ENCODE measurements around the gene AJAP1.

Gene AJAP1

DNA sequence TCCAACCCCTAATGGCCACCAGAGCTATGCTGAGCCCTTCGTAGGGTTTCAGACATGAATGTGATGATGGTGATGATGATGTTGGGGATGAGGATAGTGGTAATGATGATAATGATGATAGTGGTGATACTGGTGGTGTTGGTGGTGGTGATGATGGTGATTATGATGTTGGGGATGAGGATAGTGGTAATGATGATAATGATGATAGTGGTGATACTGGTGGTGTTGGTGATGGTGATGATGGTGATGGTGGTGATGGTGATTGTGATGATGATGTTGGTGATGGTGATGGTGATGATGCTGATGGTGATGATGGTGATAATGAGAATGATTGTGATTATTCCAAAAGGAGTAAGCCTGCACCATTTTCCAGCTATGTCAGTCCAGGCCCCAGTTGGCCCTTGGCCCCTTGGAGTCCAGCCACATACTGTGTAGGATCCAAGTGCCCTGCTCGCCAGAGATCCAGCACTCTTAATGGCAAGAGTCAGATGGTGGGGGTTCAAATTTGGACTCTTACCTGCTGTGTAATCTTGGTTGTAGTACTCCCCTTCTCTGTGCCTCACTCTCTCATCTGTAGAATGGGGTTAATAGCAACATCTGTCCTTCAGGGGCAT, 28.3 kb downstream of the AJAP1 start:
- DNase-seq (ENCODE audit: low read depth) = no peak

DNA sequence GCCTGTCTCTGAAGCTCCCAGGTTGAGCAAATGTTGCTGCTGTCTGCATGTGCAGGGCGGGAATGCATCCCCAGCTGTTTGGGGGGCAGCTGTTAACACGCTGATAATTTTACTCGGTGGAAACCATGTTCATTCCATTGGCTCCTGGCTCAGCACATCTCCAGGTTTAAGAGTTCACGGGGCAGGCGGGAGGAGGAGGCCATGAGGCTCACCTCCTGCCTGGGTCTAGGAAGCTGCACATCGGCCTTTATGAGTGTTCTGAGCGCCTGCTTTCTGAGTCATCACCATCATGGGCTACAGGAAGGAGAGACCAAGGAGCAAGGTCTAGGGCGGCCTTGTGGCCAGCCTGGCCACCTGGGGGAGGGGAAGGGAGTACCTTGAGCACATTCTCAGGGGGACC, 29.7 kb downstream of the AJAP1 start:
- peak; percentile 72 for DNase-seq (ENCODE audit: low read depth)

DNA sequence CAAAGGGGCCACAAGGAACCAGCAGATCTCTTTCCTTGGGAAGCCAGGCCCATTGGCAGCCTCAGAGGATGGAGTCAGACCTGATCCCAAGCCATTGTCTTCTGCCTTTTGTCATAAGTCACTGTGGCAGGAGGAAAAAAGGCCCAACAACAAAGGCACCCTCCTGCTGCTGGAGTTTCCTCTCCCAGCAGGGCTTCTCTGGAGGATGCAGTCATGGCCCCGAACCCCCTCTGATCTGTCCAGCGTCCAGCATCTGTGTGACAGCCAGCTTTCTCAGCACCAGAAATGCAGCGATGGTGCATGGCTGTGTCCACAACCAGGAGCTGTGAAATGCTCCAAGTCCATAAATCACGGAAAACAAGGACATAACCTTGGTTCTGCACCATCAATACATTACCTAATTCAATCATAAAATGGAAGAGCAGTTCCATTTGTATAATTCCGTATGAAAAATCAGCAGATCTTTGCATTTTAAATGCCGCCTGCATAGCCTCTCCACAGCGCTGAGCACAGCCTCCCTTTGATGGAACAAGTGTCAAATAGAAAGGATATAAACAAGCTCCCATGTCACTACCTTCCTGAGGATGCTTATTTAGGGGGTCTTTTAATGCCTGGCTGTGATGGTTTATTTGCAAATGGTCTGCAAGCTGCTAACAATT, 30.6 kb downstream of the AJAP1 start:
- DNase-seq (ENCODE audit: low read depth) = no peak

DNA sequence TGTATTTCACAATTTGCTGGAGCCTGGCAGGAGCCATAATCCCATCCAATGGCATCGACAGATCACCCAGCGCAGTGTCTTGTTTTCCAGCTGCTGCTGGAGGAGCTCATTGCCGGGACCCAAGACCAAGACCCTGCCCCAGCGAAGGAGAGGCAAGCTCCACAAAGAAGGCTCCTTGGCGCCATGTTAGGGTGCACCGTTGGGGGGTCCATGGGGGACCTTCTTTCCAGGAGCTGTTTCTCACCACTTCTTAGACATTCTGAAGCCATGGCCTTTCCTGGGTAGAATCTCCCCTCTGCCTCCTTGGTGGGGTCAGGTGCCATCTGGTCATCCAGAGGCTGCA, 31.1 kb downstream of the AJAP1 start:
- DNase-seq (ENCODE audit: low read depth) = no peak

DNA sequence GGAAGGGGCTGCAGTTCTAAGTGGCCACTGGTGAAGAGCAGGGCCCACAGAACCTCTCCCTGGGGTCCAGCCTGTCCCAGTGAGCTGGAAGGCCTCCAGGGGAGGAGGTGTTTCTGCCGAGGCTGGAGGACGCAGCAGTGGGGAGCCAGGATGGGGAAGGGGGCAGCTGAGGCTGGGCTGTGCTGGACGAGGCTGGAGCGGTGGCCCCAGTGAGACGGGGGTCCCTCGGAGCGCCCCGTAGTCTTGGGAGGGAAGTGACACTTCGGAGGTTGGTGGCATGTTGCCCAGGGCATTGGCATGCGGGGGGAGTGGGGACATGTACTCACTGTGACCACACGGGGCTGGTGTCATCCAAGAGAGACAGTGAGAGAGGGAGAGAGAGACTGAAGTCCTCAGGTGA, 33.5 kb downstream of the AJAP1 start:
- no peak for DNase-seq (ENCODE audit: low read depth)

DNA sequence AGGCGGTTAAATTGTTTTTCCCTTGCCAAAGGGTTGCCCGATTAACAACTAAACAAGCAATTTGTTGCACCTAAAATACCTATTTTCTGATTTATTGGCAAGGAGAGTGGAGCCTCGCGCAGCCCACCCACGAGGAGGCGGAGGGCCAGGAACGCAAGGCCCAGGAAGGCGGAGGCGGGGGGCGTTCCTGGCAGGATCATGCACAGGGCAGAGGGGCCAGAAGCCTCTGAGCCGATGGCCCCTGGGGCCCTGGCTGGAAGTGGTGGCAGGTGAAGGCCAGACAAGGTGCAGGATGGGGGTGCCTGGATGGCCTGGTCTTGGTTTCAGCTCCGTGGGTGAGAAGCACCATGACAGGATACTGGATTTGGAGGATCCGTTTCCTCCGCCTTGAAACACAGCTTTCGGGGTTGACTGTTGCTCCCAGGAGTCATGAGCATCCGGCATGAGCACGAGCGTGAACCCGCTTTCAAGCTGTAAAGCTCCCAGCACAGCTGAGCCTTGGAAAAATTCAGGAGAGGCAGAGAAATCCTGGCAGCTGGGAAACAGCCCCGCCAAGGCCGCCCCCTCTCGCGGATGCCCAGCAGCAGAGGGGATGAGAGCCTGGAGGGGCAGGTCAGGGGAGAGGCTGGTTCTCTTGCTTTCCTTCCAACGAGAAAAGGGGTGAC, 35.0 kb downstream of the AJAP1 start:
- DNase-seq (ENCODE audit: low read depth) = no peak

DNA sequence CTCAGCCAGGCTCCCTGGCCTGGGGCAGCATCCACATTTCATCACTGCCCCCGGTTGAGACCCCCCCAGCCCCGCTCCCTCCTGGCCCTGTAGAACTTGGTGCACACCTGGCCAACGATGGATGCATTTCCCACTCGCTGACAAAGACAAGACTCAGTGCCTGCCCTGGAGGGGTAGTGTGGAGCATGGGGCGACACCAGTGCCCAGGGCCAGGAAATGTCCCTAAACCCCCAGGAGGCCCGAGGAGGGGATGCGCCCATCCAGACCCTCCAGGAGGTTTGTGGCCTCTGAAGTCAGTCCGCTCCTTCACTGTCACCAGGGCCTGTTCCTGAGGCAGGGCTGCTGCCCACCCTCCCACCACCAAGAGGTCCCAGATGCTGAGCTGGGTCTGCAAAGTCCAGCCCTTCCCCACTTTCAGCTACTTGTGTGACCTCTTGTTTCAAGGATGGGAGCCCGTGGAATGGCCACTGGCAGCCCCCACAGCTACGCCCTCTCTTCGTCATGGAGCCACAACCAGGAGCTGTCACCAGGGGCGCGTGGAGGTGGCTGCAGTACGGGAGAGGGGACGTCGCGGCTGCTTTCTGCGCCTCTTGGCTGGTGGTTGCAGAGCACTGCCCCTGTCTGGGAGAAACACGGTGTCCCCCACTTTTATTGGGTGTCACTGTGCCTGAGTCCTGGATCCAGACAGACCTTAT, 35.7 kb downstream of the AJAP1 start:
- no peak for DNase-seq (ENCODE audit: low read depth)

DNA sequence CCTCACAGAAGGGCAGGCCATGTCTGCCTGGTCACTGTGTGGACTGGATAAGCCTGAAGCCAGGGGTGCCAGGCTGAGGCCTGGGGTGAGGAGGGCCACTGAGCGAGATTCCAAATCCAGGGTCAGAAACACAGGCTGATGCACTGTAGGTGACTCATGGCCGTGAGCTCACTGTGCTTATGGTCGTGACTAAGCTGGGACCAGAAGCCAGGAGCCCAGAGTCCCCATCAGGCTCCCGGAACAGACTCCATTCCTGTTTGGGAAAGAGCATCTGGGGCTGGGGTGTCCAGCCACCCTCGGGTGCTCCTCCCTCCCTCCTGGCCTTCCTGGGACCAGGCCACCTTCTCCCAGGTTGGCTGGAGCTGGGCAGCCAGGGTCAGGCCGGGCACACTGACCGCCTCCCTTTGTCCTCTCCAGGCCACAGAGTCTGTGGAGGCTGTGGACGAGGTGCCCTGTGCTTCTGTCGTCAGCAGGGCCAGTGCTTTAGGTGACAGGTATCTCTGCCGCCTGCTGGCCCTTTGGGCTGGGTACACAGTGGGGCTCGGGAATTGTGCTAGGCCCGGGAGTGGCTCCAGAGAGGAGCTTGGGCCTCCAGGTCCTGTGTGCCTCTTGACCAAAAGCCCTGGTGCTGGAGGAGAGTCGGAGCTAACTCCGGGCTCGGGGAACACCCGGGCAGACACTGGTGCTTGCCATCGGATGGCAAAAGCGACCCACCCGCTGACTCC, 36.7 kb downstream of the AJAP1 start:
- peak; percentile 87 for DNase-seq (ENCODE audit: low read depth)

DNA sequence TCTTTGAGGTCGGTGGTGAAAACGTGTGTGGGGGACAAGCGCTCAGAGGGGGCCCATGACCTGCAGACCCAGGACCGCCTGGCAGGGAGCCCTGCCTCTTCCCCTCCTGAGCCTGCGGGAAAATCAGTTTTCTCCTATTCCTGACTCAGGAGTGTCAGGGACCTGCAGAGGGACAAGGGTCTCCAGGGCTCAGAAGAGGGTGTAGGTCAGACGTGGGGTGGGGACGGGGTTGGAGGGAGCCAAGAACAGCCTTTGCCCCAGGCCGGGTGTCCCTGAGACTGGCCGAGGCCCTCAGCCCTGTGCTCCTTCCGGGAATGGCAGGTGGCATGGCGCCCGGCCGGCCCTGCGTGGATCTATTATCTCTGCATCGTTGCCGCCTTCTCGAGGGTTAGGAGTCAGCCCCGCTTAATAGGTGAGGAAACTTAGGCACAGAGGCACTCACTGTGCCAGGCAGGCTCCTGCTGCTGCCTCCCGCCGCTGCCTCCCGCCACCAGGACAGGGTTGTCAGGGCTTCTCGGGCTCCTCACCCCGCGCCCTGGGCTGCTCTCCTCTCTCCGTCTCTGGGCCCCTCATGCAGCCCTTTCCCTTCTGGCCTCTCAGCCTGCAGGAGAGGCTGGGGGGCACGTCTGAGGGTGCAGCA, 37.5 kb downstream of the AJAP1 start:
- no peak for DNase-seq (ENCODE audit: low read depth)

DNA sequence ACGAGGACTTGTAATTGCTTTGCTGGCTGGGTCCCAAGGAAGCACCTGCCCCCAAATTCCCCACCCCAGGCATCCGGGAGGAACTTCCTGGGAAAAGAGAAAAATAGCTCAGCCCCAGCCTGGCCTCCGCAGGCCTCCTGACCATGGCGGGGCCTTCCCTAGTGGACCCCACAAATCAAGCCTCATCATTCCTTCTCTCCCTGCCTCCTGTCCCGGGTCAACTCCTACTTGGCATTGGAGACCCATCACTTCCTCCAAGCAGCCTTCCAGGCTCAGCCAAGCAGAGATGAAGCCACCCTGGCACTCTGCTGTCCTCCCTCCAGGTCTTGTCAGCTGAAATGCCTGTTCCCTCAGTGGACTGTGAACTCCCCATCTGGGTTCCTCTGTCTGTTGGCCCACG, 38.0 kb downstream of the AJAP1 start:
- DNase-seq (ENCODE audit: low read depth) = no peak

DNA sequence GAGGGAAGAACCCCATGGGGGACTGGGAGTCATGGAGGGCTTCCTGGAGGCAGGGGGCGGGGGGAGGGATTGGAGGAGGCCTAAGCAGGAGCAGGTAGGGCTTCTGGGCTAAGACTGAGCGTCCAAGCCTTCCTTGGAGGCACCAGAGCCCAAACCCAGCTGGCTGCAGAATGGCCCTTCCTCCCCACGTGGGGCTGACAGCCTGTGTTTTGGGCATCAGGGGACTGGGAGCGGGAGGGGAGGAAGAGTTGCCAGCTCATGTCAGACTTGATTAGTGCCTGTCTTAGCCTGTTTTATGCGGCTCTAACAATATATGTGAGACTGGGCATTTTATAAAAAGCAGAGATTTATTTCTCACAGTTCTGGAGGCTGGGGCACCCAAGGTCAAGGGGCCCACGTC, 38.9 kb downstream of the AJAP1 start:
- DNase-seq (ENCODE audit: low read depth) = no peak

DNA sequence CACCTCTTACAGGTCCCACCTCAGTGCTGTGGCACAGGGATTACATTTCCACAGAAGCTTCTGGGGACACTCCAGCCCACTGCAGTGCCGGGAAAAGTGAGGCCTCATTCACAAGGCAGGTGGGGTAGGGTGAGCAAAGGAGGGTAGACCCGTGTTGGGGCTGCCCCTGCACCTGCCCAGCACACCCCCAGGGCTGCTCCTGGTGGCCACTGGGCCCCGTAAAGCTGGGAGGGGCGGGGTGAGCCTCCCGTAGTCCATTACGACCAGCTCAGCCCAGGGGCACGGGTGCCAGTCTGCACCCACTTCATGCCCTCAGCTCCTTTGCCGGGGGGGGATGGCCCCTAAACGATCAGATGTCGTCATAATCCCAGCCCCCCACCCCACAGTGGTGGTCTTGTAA, 39.5 kb downstream of the AJAP1 start:
- no peak for DNase-seq (ENCODE audit: low read depth)

DNA sequence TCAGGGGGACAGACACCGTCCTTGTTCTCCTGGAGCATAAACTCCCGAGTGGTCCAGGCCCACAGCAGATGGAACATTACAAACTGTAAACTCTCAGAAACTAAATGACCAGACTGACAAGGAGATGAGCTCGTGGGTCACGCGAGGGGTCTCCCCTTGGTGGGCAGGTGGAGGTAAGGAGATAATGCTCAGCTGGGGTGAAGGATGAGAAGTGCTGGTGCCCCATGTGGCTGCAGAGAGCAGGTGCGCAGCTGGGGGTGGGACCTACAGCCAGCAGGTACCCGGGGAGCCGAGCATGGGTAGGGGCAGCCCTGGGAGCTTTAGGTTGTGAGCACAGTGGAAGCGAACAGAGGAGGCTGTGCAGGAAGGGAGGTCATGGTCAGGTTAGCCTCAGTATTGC, 40.1 kb downstream of the AJAP1 start:
- no peak for DNase-seq (ENCODE audit: low read depth)

DNA sequence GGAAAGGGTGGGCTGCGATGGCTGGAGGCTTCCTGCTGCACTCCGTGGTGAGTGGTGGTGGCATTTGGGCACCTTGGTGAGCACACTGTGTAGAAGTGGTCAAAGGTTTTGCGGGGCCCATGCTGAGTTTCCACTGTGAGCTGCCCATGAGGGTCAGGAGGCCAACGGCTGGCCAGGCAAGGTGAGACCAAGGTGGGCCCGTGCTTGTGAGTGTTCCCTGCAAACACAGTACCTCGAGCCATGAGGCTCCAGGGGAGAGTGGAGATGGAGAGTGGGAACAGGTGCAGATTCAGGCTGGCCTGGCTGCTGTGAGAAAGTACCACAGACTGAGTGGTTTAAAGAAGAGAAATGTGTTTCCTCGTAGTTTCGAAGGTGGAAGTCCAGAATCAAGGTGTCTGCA, 40.8 kb downstream of the AJAP1 start:
- no peak for DNase-seq (ENCODE audit: low read depth)

DNA sequence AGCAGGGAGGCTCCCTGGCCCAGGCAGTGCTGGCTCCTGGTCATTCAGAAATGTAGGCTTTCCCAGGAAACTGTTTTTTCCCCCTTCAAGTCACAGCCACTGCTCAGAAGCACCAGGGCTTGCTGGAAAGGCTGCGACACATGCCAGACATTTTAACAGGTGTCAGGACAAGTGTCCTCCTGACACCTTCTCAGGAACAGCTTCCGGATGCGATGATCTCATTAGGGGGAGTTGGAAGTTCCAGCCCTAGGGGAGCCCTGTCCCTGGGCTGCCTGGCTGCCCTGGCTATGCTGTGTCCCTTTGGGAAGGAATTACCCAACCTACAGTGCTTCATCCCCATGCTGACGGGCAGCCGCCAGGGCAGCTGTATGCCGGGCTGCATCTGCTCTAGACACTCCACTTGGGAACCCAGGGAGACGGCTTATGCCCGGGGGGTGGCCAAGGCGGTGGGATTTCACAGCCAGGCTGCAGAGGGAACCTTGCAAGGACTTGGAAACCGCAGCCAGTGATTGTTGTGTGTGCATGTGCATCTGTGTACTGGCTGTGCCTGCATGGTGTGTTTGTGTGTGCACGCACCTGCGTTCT, 41.8 kb downstream of the AJAP1 start:
- DNase-seq (ENCODE audit: low read depth) = no peak

DNA sequence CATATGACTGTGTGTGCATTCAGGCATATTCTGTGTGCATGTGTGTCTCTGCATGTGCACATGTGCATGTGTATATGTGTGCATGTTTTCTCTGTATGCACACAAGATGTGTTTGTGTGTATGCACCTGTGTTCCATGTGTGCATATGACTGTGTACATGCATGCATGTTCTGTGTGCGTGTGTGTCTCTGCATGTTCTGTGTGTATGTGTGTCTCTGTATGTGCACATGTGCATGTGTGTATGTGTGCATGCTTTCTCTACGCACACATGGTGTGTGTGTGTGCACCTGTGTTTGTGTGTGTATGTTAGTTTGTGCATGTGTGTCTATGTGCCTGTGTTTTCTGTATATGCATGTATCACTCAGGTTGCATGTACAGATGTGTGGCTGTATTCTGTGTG, 42.3 kb downstream of the AJAP1 start:
- DNase-seq (ENCODE audit: low read depth) = no peak

DNA sequence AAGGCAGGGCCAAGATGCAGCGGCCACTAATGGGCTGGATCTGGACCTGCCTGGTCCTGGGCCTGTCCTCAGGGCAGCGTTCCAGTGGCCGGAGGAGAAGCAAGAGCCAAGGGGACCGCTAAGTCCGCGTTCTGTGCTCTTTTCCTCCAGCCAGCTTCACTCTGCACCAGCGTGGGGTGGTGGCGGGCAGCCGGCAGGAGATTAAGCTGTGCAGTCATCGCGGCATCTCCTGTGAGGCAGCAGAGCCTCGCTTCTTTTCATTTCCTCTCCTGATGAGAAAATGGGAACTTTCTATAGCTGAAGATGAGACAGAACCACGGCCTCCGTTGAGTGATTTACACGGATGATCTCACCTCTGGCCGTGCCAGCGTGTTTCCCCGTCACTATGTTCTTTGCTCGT, 43.4 kb downstream of the AJAP1 start:
- DNase-seq (ENCODE audit: low read depth) = no peak

DNA sequence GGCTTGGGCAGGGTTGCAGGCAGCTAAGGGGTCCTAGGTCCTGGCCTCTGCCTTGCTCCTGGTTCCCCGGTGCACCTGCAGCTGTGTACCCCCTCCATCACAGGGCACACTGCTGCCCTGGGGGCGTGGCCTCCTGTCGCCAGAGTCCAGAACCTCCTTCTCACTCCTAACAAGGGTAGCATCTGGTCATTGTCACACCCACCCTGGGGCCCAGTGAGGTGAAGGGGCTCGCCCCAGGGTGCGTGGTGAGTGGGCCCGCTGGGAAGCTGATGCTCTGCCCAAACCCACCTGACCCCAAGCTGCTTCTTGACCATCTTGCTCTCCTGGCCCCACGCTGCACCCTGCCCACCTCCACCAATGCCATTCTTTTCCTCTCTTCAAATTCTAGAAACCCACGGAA, 44.5 kb downstream of the AJAP1 start:
- DNase-seq (ENCODE audit: low read depth) = no peak

DNA sequence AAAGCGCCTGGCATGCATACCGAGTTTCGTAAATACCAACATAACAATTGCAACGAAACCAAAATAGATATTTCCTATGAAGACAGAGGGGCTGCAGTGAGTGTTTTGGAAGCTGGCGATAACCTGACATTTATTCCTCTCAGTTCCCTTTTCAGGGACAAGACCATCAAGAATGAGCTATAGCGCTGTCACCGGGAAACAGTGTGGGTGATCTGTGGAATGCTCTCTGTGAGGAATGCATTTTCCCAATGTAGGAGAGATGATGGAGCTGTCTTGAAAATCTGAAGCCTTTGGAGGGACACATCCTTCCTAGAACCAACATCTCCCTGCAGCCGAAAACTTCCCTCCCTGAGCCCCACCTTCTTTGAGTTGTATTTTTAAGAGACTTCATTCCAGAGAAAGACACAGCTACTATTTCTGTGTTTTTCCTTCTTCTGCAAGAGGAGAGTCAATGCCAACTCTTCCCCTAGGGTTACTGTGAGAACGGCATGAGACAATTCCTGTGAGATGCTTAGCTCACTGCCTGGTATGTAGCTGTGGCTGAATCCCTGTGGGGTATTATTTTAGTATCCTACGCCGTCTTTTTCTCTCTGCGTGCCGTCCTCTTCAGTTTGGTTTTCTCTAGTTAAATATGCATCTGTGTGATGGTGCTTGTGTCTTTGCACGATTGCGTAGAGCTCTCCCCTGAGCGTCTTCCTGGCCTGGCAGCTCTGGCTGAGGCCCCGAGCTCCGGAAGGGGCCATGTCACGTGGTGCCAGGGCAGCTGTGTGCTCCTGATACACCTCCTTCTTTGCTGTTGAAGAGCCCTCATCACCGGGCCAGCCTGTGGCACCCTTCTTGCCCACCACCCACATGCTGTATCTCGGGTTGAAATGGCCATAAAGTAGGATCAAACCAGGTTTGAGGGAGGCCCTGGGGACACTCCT, 45.2 kb downstream of the AJAP1 start:
- peak; percentile 90 for DNase-seq (ENCODE audit: low read depth)

DNA sequence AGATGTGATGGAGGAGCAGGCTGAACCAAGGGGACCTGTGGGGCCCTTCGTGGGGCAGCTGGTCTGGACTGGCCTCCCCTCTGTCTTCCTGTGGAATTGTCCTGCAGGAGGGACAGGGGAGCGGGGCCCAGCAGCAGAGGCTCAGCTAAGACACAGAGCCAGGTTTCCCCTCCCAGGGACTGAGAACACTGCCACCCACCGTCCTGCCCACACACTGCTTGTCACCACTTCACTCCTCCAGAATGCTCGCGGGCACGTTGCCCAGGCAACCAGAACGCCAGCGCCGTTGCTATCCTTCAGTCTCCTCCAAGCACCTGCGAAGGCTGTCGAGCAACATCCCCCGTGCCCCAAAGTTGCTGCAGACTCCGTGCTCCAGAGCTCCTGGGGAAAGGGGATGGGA, 46.4 kb downstream of the AJAP1 start:
- DNase-seq (ENCODE audit: low read depth) = peak; percentile 13

DNA sequence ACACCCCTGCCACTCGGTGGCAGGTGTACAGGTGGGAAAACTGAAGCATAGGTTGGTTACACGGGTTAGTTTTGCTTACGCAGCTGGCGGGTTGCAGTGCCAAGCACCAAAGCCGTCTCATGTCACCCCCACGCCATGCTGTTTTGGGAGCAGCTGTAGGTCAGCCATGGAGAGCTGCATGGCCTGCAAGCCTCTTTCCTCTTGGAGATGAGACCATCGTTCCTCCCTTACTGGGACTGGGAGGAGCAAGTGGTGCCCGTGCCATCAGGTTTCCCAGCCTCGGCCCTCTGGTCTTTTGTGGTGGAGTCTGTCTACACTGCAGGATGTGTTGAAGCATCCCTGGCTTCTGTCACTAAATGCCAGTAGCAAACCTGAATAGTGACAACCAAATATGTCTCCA, 46.9 kb downstream of the AJAP1 start:
- DNase-seq (ENCODE audit: low read depth) = no peak
